Measurements from ENCODE around the gene WDR18.

Gene WDR18

GRCh38 chr19:1012334-1012733 is 28.2 kb downstream of the WDR18 start:
- in situ Hi-C loops (cut with MboI; ENCODE audit: low pct_unique_long_range_greater_than_20kb, low sequenced_read_pairs, unreplicated experiment): no loop called here
- no peak for TF ChIP-seq CTCF (IDR thresholded peaks at IDR 0.05; ENCODE audit: extremely low read depth, insufficient read depth, missing control alignments)
- no peak for DNase-seq (ENCODE audit: low spot score)

- TF ChIP-seq CTCF (IDR thresholded peaks at IDR 0.05; ENCODE audit: extremely low read depth, insufficient read depth, missing control alignments): no peak
- DNase-seq (ENCODE audit: low spot score): no peak
- in situ Hi-C loops (cut with MboI; ENCODE audit: low pct_unique_long_range_greater_than_20kb, low sequenced_read_pairs, unreplicated experiment): no loop called here
These were observed 29.1 kb downstream of the WDR18 start for GRCh38 chr19:1013218-1013617.

GRCh38 chr19:1014161-1015060 is 30.3 kb downstream of the WDR18 start:
- in situ Hi-C loops (cut with MboI; ENCODE audit: low pct_unique_long_range_greater_than_20kb, low sequenced_read_pairs, unreplicated experiment): no loop called here
- no peak for TF ChIP-seq CTCF (IDR thresholded peaks at IDR 0.05; ENCODE audit: extremely low read depth, insufficient read depth, missing control alignments)
- no peak for DNase-seq (ENCODE audit: low spot score)

GRCh38 chr19:1015061-1015781 is 31.1 kb downstream of the WDR18 start:
- in situ Hi-C loops (cut with MboI; ENCODE audit: low pct_unique_long_range_greater_than_20kb, low sequenced_read_pairs, unreplicated experiment): no loop called here
- TF ChIP-seq CTCF (IDR thresholded peaks at IDR 0.05; ENCODE audit: extremely low read depth, insufficient read depth, missing control alignments): no peak
- DNase-seq (ENCODE audit: low spot score): no peak

GRCh38 chr19:1015782-1016646 is 31.9 kb downstream of the WDR18 start:
- no peak for DNase-seq (ENCODE audit: low spot score)
- TF ChIP-seq CTCF (IDR thresholded peaks at IDR 0.05; ENCODE audit: extremely low read depth, insufficient read depth, missing control alignments): no peak
- in situ Hi-C loops (cut with MboI; ENCODE audit: low pct_unique_long_range_greater_than_20kb, low sequenced_read_pairs, unreplicated experiment): no loop called here

- no peak for DNase-seq (ENCODE audit: low spot score)
- in situ Hi-C loops (cut with MboI; ENCODE audit: low pct_unique_long_range_greater_than_20kb, low sequenced_read_pairs, unreplicated experiment): no loop called here
These were observed 32.5 kb downstream of the WDR18 start for GRCh38 chr19:1016647-1017114.

More at GRCh38 chr19:1016647-1017114, 32.5 kb downstream of the WDR18 start:
- no peak for TF ChIP-seq CTCF (IDR thresholded peaks at IDR 0.05; ENCODE audit: extremely low read depth, insufficient read depth, missing control alignments)

Data from GM13977 (cell line).